ENCODE measurements around the gene TOR3A.

DNA sequence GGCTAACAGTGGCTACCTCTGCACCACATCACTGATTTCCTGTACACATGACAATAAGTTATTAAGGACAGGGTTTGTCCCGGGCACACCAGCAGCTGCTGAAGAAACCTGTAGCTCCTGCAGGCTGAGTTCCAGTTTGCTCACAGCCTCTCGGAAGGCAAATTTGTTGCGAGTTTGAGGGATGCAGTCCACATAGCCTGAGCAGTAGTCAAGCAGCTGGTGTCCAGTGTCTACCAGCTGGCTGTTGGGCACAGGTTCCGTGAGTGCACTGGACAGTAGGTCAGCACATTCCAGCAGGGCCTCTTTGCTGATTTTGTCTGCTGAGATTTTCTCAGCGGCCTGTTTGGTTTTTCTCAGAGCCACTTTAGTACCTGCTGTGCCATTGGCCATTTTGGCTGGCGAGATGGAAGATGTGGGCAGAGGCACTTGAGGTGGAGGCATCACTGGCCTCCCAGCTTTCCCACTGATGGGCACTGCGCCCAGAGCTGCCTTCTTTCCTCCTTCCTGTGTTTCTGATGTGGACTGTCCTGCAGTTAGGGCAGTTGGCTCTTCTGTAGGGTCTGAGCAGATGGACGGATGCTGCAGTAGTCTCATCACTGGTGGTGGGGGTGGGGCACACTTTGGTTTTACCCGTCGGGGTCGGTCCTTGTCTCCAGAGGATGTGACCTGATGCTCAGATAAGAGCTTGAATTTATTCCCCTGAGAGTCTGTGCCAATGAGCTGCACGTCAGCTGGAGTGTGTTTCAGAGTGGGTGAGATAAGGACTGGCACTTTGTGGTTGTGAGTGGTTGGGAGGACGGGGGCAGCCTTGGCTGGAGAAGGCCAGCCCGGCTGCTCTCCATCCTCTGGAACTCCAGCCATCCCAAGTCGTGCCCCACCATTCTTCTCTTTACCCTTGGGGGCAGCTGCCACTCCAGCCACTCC lies 26.1 kb downstream of the TOR3A start:
- TF ChIP-seq, protein P1, sequence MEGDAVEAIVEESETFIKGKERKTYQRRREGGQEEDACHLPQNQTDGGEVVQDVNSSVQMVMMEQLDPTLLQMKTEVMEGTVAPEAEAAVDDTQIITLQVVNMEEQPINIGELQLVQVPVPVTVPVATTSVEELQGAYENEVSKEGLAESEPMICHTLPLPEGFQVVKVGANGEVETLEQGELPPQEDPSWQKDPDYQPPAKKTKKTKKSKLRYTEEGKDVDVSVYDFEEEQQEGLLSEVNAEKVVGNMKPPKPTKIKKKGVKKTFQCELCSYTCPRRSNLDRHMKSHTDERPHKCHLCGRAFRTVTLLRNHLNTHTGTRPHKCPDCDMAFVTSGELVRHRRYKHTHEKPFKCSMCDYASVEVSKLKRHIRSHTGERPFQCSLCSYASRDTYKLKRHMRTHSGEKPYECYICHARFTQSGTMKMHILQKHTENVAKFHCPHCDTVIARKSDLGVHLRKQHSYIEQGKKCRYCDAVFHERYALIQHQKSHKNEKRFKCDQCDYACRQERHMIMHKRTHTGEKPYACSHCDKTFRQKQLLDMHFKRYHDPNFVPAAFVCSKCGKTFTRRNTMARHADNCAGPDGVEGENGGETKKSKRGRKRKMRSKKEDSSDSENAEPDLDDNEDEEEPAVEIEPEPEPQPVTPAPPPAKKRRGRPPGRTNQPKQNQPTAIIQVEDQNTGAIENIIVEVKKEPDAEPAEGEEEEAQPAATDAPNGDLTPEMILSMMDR (IDR thresholded peaks at IDR 0.05): no peak
- TF ChIP-seq TCF7L2 (IDR thresholded peaks at IDR 0.05; ENCODE audit: low read depth, low read length): no peak
- no peak for TF ChIP-seq SIN3A (IDR thresholded peaks at IDR 0.05; ENCODE audit: borderline replicate concordance, insufficient read depth, low read depth, low read length)
- no peak for TF ChIP-seq POLR2AphosphoS5 (IDR thresholded peaks at IDR 0.05; ENCODE audit: low read depth, low read length)
- TF ChIP-seq, protein P2, sequence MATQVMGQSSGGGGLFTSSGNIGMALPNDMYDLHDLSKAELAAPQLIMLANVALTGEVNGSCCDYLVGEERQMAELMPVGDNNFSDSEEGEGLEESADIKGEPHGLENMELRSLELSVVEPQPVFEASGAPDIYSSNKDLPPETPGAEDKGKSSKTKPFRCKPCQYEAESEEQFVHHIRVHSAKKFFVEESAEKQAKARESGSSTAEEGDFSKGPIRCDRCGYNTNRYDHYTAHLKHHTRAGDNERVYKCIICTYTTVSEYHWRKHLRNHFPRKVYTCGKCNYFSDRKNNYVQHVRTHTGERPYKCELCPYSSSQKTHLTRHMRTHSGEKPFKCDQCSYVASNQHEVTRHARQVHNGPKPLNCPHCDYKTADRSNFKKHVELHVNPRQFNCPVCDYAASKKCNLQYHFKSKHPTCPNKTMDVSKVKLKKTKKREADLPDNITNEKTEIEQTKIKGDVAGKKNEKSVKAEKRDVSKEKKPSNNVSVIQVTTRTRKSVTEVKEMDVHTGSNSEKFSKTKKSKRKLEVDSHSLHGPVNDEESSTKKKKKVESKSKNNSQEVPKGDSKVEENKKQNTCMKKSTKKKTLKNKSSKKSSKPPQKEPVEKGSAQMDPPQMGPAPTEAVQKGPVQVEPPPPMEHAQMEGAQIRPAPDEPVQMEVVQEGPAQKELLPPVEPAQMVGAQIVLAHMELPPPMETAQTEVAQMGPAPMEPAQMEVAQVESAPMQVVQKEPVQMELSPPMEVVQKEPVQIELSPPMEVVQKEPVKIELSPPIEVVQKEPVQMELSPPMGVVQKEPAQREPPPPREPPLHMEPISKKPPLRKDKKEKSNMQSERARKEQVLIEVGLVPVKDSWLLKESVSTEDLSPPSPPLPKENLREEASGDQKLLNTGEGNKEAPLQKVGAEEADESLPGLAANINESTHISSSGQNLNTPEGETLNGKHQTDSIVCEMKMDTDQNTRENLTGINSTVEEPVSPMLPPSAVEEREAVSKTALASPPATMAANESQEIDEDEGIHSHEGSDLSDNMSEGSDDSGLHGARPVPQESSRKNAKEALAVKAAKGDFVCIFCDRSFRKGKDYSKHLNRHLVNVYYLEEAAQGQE (IDR thresholded peaks at IDR 0.05; ENCODE audit: insufficient read depth in 1 of 2, low read depth in 2 of 2, low read length in 1 of 2): no peak
